ENCODE data around the gene PKNOX1.
A peak's percentile ranks its signal among the peaks of the same experiment; 100 is the strongest.
"Not testable (repeated sequence)": the region's sequence is repeated elsewhere in the genome, so short reads cannot be mapped to it uniquely, and the experiment has no call there.

PKNOX1 gene

DNA sequence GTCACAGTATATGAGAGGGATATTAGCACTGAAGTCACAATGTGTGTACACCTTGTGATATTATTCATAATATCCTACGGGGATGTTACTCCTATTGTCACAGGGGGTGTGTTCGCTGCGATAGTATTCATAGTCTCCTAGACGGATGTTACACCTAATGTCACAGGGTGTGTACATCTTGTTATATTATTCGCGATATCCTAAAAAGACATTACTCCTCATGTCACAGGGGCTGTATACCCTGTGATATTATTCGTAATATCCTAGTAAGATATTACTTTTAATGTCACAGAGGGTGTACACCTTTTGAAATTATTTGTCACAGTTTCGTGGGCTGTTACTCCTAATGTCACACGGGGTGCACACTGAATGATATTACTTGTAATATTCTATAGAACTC lies 23.2 kb upstream of the PKNOX1 start:
- not testable (repeated sequence) for DNase-seq (ENCODE audit: low spot score)

DNA sequence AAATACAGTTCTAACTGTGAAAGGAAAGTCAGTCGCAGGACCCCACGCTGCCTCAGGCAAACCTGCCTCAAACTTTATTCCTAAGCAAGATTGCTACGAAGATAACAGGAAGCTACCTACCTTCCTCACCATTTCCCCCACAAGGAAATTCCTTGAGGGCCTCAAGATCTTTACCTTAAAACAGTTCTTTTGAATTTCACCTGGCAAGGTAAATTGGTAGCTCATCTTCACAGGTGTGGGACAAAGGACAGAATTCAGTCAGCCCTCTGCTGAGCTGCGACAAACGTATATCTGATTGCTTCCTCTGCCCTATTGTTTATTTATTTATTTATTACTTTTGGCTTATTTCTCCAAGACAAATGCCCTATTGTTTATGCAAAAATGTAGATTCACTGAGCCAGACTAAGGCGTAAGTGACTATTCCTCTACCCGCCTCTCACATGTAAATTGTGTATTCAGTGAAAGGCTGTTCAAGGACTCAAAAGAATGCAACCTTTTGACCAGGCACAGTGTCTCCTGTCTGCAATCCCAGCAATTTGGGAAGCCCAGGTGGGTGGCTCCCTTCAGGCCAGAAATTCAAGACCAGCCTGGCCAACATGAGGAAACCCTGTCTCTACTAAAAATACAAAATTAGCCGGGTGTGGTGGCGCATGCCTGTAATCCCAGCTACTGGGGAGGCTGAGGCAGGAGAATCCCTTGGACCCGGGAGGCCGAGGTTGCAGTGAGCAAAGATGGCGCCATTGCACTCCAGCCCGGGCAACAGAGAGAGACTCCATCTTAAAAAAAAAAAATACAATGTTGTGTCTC lies 17.3 kb upstream of the PKNOX1 start:
- DNase-seq (ENCODE audit: low spot score): no peak

DNA sequence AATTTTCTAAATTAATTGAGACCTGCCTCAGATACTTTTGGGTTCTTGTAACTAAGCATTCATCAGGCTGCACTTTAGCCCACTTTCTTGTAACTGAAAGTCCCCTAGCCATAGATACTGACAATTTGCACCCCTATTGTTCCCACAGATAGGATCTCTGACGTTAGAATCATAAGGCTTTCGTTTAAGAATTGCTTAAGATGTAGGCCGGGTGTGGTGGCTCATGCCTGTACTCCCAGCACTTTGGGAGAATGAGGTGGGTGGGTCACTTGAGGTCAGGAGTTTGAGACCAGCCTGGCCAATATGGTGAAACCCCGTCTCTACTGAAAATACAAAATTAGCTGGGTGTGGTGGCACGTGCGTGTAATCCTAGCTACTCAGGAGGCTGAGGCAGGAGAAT lies 16.2 kb upstream of the PKNOX1 start:
- not testable (repeated sequence) for DNase-seq (ENCODE audit: low spot score)

DNA sequence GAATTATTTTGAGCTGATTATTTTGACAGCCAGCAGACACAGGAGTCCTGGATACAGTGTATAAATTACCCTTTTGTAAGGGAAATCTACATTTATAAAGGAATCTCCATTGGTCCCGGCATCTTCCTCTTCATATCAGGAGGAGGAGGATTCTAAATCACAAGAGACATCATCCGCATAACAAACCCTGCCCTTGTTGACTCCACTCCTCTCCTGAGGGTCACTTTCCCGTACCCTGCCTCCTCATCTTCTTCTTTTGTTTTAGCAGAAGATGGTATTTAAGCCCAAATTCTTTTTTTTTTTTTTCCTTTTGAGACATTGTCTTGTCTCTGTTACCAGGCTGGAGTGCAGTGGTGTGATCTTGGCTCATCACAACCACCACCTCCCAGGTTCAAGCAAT lies 14.6 kb upstream of the PKNOX1 start:
- DNase-seq (ENCODE audit: low spot score): no peak

DNA sequence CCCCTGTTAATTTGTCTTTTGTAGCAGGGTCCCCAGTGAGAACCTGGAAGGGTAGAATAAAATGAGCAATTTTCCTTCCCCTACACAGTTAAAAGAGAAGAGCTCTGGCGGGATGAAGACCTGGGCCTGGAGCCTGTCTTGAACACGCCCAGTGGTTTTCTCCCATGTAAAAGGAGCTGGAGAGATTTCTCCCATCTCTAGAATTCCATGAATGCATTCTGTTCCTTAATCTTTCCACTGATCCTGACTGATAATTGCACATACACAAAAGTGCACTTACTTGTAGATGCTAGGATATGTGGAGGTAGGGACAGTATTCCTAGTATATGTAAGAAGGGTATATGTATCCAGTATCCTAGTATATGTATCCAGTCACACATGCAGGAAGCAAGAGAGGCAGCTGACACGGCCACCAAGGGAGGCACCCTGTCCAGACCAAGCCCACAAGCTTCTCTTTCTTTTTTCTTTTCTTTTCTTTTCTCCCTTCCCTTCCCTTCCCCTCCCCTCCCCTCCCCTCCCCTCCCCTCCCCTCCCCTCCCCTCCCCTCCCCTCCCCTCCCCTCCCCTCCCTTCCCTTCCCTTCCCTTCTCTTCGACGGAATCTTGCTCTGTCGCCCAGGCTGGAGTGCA lies 11.9 kb upstream of the PKNOX1 start:
- no peak for DNase-seq (ENCODE audit: low spot score)

DNA sequence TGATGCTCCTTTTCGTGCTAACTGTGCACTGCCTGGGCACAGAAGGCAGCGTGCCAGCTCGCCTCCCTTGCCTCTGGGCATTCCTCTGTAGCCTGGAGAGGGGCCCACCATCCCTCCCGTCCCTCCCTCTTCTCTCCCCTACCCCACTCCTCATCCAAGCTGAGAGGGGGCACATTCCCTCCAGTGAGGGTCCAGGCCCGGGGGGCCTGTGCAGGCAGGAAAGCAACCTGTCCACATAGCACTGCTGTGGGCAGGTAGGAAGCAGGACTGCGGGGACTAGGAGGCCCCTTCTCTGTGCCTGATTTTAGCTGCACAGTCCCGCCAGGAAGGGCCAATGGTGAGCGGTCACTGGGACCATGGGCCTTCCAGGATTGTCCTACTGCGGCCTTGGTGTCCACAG lies 10.3 kb upstream of the PKNOX1 start:
- no peak for DNase-seq (ENCODE audit: low spot score)

DNA sequence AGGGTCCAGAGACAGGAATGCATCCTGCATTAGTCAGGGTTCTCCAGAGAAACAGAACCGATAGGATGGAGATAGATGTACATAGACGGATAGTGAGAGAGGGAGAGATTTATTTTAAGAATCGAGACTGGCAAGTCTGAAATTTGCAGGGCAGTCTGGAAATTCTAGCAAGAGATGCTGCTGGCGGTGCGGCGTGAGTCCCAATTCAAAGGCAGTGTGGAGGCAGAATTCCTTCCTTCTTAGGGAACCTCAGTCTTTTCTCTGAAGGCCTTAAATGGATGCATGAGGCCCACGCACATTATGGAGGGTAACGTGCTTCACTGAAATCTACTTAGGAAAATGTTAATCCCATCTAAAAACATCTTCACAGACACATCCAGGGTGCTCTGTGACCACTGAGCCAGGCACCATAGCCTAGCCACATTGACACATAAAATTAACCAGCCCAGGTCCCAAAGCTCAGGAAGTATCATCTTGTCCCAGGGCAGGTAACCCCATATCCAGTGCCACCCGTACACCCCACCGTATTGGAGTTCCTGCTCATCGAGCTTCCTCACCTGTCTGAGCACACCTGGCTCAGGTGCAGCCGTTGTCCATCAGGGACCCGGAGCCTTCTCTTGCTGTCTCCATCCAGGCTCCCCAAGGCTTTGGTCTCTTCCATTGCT lies 9.7 kb upstream of the PKNOX1 start:
- DNase-seq (ENCODE audit: low spot score): peak; percentile 24

DNA sequence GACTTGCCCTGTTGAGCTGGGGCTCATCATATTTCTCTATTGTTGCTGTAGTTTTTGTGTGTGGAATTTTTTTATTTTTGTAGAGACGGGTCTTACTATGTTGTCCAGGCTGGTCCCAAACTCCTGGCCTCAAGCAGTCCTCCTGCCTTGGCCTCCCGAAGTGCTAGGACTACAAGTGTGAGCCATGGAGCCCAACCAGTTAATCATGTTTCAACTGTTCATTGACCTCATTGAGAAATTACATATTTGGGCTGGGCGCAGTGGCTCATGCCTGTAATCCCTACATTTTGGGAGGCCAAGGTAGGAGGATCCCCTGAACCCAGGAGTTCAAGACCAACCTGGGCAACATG lies 9.2 kb upstream of the PKNOX1 start:
- DNase-seq (ENCODE audit: low spot score): no peak

DNA sequence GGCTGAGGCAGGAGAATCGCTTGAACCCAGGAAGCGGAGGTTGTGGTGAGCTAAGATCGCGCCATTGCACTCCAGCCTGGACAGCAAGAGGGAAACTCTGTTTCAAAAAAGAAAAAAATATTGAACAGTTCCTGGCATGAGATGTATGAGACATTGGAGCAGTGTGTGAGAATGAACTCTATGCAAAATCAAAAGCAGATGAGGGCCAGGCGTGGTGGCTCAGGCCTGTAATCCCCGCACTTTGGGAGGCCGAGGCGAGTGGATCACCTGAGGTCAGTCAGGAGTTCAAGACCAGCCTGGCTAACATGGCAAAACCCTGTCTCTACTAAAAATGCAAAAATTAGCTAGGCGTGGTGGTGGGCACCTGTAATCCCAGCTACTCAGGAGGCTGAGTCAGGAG lies 6.7 kb upstream of the PKNOX1 start:
- DNase-seq (ENCODE audit: low spot score): not testable (repeated sequence)

DNA sequence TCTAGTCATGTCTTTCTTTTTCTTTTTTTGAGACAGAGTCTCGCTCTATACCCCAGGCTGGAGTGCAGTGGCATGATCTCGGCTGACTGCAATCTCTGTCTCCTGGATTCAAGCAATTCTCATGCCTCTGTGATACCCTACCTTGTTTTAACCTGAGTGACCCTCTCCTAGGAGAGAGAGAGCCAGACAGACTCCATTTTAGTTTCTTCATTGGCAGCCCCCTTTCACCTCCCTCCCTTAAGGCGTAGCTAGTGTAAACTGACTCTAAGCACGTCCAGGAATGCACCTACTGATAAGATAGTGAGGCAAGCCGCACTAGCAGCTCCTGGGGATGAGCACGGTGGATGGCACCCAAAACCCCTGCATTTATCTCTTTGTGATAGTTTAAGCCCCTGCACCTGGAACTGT lies 5.2 kb upstream of the PKNOX1 start:
- no peak for DNase-seq (ENCODE audit: low spot score)

DNA sequence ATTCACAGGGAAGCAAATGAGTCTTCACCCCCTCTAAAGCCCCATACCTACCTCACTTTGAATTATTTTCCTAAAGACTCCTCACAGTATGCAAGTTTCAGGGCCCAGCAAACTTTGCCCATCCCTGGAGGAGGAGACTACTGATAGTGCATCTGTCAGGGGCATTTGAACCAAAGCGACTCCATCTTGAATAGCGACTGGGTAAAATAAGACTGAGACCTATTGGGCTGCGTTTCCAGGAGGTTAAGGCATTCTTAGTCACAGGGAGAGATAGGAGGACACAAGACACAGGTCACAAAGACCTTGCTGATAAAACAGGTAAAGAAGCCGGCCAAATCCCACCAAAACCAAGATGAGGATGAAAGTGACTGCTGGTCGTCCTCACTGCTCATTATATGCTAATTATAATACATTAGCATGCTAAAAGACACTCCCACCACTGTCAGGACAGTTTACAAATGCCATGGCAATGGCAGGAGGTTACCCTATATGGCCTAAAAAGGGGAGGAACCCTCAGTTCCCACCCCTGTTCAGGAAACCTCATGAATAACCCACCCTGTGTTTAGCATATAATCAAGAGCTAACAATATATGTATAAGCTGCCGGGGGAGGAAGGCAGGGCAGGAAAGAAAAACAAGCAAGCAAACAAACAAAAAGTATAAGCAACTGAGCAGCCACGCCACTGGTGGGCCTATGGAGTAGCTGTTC lies 3.3 kb upstream of the PKNOX1 start:
- DNase-seq (ENCODE audit: low spot score): no peak

DNA sequence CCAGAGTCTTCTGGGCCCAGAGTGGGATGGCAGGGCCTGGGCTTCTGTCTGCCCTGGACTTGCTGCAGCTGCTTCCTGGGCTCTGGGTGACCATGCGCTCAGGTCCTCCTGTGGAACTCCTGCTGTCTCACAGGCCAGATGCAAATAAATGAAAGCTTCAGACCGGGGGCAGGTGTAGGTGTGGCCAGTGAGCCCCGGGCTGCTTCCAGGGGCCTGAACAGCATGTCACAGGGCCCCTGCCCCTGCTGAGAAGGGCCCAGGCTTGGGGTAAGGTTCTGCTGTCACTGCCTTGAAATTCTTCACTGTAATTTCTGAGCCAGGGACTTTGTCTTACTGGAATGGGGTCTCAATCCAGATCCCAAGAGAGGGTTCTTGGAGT lies 2.5 kb upstream of the PKNOX1 start:
- DNase-seq (ENCODE audit: low spot score): no peak

DNA sequence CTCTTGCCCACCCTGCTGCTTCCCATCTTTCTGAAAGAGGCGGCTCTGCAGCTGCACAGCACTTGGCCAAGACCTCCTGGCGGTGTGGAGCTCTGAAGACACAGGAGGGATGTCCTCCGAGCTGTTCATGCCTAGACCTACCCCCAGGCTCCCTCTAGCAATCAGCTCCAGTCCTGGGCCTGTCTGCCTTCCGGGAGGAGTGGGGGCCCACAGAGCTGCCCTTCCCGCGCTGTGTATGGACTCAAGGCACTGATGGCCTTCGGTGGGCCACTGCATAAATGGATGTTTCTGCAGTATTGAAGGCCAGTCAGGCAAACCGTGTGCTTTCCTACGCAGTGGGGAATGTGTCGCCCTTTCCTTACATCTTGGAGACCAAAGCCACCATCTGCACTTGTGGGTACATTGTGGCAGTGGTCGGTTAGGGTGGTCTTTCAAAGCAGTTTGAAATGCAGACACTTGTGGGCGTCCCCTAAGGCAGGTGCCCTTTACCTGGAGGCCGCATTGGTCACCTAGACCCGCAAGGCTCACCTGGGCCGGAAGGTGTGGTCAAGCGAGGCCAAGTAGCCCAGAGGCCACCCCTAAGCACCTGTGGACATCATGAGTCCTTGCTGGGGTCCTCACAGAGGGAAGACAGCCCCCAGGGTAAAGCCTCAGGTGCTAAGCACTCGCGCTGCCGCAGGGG lies 912 bp upstream of the PKNOX1 start:
- peak; percentile 22 for DNase-seq (ENCODE audit: low spot score)

DNA sequence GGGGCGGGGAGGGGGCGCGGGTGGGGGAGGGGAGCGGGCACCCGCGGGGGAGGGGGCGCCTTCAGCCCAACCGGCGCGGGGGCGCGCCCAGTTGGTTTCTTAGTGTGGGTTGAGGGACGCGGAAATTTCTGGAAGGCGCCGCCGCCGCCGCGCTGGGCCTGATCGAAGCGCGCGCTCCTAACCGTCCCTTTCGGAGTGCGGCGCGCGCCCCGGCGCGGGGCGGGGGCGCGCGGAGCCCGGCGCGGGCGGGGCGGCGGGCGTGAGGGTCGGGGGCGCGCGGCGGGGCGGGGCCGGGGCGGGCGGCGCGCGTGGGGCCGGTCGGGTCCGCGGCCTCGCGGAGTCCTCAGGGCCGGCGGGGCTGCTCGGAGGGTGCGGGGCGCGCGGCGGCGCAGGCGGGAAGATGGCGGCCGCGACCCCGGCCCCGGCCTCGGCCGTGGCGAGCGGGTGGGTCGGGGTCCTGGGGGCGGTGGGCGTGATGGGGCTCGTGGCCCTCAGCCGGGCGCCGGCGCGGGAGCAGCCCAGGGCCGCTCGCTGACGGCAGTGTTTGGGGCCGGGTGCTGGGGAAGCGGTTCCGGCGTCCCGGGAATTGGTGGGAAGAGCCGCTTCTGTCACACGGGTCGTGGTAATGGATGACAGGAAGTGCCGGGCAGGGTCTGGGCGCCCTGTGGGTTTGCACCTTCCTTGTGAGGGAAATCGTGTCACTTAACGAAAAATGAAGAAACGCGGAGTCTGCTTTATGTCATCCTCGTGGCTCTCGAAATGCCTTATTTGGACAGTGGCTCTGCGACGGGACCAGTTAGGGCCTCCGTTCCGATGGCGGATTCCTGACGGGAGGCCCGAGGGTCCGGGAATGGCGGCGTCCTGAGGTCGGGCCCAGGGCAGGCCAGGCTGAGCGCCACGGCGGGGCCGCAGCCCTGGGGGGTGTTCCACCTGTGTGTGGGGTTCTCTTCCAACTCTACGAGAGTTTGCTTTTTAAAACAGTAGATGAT lies 764 bp downstream of the PKNOX1 start:
- DNase-seq (ENCODE audit: low spot score): peak; percentile 56

DNA sequence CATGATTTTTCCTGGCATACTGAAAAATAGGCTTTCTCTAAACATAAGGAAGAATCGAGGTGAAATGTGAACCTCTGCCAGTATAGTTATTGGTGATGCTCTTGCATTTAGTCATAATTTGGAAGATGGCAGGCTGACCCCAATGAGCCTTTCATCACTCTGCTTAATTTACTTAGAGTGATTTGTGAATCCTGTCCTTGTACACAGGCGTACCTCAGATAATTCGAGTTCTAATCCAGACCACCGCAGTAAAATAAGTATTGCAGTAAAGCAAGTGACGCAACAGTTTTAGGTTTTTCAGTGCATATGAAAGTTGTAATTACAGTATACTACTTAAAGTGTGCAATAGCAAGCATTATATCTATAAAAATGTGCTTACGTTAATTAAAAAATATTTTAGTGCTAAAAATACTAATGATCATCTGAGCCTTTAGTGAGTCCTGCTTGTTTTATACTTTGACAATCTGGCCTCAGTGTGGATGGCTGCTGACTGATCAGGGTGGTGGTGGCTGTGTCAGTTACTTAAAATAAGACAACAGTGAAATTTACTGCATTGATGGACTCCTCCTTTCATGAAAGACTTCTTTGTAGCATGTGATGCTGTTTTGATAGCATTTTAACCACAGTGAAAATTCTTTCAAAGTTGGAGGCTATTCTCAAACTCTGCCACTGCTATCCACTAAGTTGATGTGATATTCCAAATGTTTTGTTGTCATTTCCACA lies 1.7 kb downstream of the PKNOX1 start:
- DNase-seq (ENCODE audit: low spot score): no peak

DNA sequence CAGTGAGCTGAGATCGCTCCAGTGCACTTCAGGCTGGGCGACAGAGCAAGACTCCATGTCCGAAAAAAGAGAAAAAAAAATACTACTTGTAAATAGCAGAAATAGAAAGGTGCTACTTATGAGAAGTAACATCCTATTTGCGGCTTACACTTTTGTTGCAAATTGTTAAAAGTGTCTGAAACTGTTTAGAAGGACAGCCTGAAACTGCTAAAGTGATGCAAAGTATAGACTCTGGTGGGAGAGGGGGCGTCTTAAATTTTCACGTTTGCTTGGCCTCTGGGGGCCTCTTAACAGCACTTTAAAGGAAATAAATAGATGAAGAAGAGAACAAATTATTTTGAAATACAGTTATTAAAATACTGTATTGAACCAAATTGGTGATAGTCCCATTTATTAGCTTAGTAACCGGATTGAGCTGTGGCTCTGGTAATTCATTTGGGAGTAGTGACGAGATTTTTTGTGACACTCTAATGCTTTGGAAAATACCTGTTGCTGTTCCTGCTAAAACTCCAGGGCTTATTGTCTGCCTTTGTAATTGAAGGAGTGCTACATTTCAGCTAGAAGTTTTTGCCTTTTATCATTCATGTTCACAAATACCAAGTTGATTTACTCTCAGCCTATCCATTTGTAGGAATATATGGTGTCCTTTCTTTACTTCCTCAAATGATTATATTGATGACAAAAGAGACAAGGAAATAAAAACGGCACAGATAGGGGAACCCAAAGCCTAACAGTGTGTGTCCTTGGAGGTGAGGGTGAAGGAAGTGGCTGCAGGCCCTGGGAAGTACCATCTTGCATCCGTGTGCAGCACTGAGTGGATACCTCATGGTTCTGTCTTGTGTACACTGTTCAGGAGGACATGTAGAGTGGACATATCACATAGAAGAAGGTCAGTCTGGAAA lies 6.2 kb downstream of the PKNOX1 start:
- no peak for DNase-seq (ENCODE audit: low spot score)

DNA sequence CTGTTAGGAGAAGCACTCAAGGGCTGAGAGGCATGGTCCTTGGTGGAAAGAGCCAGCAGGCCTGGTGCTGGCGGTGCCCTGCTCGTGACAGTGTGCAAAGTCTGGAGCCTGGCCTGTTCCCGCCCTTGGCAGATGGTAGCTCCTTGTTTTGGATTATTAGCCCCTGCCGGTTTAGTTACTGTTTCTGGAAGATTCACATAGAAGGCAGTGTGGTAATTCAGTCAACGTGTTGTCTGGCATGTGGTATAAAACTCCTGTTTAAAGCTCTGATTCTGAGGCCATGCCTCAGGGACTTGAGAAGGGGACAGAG lies 6.8 kb downstream of the PKNOX1 start:
- DNase-seq (ENCODE audit: low spot score): no peak

DNA sequence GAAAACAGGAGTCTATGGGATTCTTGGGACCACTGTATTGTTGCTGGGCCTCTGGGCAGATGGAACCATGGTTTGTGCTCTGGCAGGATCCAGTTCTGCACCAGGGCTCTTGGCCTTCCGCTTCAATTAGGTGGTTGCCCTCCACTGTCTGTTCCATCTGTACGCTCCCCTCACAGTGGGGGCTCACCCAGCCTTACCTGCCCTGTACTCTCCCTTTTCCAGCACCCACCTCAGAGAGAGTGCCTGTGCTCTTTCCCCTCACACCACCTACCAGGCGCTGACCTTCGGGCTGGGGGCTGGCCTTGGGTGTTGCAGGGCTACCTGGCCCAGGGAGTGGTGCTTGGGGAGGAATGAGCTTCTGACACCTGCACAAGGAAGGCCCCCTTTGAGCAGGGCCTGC lies 7.5 kb downstream of the PKNOX1 start:
- no peak for DNase-seq (ENCODE audit: low spot score)

DNA sequence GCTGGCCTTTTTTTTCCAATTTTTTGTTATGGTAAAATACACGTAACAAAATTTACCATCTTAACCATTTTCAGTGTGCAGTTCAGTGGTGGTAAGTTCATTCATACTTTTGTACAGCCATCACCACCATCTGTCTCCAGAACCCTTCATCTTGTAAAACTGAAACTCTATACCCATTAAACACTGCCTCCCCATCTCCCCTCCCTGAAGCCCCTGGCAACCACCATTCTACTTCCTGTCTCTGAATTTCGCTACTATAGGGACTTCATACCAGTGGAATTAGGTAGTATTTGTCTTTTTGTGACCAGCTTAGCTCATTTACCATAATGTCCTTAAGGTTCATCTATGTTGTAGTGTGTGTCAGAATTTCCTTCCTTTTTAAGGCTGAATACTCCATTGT lies 8.7 kb downstream of the PKNOX1 start:
- no peak for DNase-seq (ENCODE audit: low spot score)
